SK-N-MC (cell line): ENCODE results near the gene CFAP61.

ENCODE experiments used
- DNase-seq: peaks from one replicate; pipeline ENCODE4 v3.0.0-alpha.2; 2011; ENCODE audit warnings: low read depth, low spot score
- H3K27ac ChIP-seq: fragments of 200-600 bp; sonication (generic); 2 replicates; pipeline ENCODE4 v1.5.1; 2016; ENCODE audit warnings: mixed run types
- H3K36me3 ChIP-seq: fragments of 200-600 bp; sonication (generic); 2 replicates; pipeline ENCODE4 v1.6.1; 2017; ENCODE audit warnings: antibody characterized with exemption, low read length, mixed read lengths; ENCODE audit not compliant: insufficient read depth
- H3K4me3 ChIP-seq: fragments of 200-600 bp; sonication (generic); 2 replicates; pipeline ENCODE4 v1.5.1; 2016
- H3K9ac ChIP-seq: fragments of 200-600 bp; sonication (generic); 2 replicates; pipeline ENCODE4 v1.8.0; 2017; ENCODE audit warnings: mixed run types, mixed read lengths; ENCODE audit not compliant: insufficient read length
- H3K9me3 ChIP-seq: fragments of 200-600 bp; sonication (generic); 2 replicates; pipeline ENCODE4 v1.6.1; 2017; ENCODE audit warnings: low read depth, mild to moderate bottlenecking, antibody characterized with exemption, low read length, moderate library complexity, mixed read lengths
- EZH2 ChIP-seq: fragments of 200-600 bp; sonication (generic); IDR thresholded peaks from one replicate; pipeline ENCODE4 v1.6.1; 2017; ENCODE audit warnings: antibody characterized with exemption
- FOXP2 ChIP-seq: optimal IDR thresholded peaks from 2 replicates; pipeline ENCODE3; 2011; ENCODE audit warnings: mild to moderate bottlenecking, moderate library complexity; ENCODE audit not compliant: insufficient read depth; ENCODE audit errors: extremely low read length, control extremely low read depth
- POLR2AphosphoS5 ChIP-seq: IDR thresholded peaks from 2 replicates; pipeline ENCODE4 v1.6.1; 2012; ENCODE audit warnings: mild to moderate bottlenecking, low read depth, low read length, borderline replicate concordance

The CFAP61 gene

GRCh38 chr20:20395903-20396568, 343.7 kb downstream of the CFAP61 start:
- H3K9me3 ChIP-seq = no peaks in the 10 kb centered on the region
- TF ChIP-seq FOXP2 (no peak), POLR2AphosphoS5 (no peak), EZH2 (no peak)
- H3K9ac ChIP-seq = no peak overlapping the region
- H3K36me3 ChIP-seq = no peaks in the 10 kb centered on the region
- no peak overlapping the region for H3K4me3 ChIP-seq
- no peak overlapping the region for H3K27ac ChIP-seq
- no peak for DNase-seq

- H3K36me3 ChIP-seq = no peaks in the 10 kb centered on the region
- no peak for DNase-seq
- no peak overlapping the region for H3K4me3 ChIP-seq
- no peak overlapping the region for H3K9ac ChIP-seq
- no peaks in the 10 kb centered on the region for H3K9me3 ChIP-seq
- TF ChIP-seq POLR2AphosphoS5 (no peak), EZH2 (no peak), FOXP2 (no peak)
- H3K27ac ChIP-seq = no peak overlapping the region
Measured at GRCh38 chr20:20396794-20397193, 344.5 kb downstream of the CFAP61 start.

GRCh38 chr20:20398123-20398522, 345.8 kb downstream of the CFAP61 start:
- Histone ChIP-seq H3K4me3 (no peak overlapping the region), H3K9ac (no peak overlapping the region), H3K9me3 (no peaks in the 10 kb centered on the region), H3K27ac (no peak overlapping the region), H3K36me3 (no peaks in the 10 kb centered on the region)
- DNase-seq = no peak
- TF ChIP-seq FOXP2 (no peak), POLR2AphosphoS5 (no peak), EZH2 (no peak)

DNA sequence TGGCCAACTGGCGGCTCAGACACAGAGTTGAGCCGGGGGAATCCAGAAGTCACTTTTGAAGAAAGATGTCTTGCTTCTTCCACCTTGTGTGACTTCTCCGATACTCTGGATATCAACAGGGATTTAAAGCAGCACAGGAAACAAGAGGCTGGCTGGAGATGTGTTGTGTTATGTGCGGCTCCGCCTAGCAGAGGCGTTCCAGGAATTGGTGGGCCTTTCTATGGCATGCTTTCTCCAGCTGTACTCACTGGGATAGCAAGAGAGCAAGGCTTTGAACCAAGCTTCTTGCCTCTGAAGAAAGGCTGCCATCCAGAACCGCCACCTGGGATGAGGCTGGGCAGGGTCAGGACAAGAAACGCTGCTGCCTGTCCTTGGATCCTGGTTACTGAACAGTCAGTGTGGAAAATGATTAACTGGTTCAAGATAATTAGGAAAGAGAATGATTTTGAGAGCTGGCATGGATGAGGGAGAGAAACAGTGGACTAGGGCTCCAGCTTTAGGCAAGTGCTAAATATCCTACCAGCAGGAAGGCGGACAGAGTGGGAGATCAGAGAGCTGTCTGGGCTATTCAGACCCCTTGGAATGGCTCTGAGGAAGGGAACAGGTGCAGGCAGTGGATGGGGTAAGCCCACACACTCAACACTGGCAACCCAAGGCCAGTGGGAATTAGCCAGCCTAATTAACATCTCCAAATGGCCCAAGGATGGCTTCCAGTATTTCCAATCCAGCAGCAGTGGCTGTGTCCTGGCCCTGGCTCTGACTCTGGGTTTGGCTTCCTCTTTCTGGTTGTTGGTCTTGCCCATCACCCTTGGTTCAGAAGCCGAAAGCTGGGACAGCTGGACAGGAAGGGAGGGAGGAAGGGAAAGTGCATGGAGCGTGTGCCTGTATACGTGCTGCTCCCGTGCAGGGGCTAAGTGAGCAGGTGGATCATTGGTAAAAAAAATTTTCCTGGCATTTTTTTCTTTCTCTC, 347.5 kb downstream of the CFAP61 start:
- TF ChIP-seq EZH2 (no peak), FOXP2 (no peak), POLR2AphosphoS5 (no peak)

DNA sequence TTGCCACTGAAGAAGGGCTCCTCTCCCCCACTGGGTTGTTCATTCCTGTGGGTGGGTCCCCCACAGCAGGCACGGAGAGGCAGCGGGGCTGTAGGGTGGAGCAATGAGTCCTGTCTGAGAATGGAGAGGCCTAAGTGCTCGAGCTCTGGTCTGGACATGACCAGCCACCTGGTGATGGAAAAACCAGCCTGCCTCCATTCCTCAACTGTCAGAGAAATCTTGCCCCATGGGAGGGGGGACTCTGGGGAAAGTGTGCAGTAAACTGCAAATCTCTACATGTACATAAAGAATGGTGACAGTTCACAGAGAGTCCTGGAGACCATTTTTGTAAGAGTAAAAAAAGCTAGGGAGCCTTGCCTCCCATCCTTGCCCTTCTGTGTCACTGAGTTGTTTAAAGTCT, 349.7 kb downstream of the CFAP61 start:
- Histone ChIP-seq H3K36me3 (no peaks in the 10 kb centered on the region), H3K4me3 (no peak overlapping the region), H3K9ac (no peak overlapping the region), H3K9me3 (no peaks in the 10 kb centered on the region), H3K27ac (no peak overlapping the region)
- DNase-seq = no peak
- TF ChIP-seq POLR2AphosphoS5 (no peak), EZH2 (no peak), FOXP2 (no peak)

More for the DNA sequence above, 347.5 kb downstream of the CFAP61 start:
- H3K9me3 ChIP-seq = no peaks in the 10 kb centered on the region
- H3K36me3 ChIP-seq = no peaks in the 10 kb centered on the region
- H3K4me3 ChIP-seq = no peak overlapping the region
- no peak for DNase-seq
- H3K27ac ChIP-seq = no peak overlapping the region
- H3K9ac ChIP-seq = no peak overlapping the region

DNA sequence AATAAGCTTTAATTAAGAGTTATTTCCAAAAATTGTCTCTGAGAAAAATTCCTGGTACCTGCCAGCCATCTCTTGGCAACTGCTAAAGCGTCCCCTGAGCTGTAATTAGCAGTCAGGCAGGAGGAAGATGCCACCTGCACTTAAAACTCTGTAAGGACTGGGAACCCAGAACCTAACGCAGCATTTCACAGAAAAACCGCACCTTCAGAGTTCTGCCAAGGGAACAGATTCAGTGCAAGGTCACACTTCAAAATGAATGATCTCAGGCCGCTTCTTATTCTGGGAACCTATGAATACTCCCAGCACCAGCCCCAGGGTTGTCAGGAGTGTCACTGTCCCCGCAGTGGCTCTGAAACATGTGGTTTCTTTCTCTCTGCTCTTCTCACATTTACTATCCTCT, 352.3 kb downstream of the CFAP61 start:
- Histone ChIP-seq H3K36me3 (no peaks in the 10 kb centered on the region), H3K27ac (no peak overlapping the region), H3K4me3 (no peak overlapping the region), H3K9ac (no peak overlapping the region), H3K9me3 (no peaks in the 10 kb centered on the region)
- TF ChIP-seq EZH2 (no peak), POLR2AphosphoS5 (no peak), FOXP2 (no peak)
- DNase-seq = no peak

- no peak overlapping the region for H3K9ac ChIP-seq
- no peak overlapping the region for H3K27ac ChIP-seq
- H3K36me3 ChIP-seq = no peaks in the 10 kb centered on the region
- DNase-seq = no peak
- no peak overlapping the region for H3K4me3 ChIP-seq
- TF ChIP-seq FOXP2 (no peak), POLR2AphosphoS5 (no peak)
- no peaks in the 10 kb centered on the region for H3K9me3 ChIP-seq
Measured at GRCh38 chr20:20405623-20406022, 353.3 kb downstream of the CFAP61 start.

DNA sequence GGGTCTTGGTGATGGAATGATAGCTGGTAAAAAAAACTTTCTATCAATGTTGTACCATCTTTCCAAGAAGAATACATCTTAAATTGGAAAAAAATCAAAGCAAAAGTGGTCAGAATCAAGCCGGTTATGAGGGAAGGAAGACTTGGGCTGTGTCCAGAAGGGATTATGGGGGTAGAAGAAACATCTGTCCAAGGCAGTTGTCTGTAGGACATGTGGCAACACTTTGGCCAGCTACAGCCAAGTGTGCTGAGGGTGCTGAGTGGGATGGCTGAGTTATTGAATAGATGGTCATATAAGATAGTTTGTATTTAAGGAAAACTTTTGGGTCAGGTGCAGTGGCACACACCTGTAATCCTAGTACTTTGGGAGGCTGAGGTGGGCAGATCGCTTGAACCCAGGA, 354.0 kb downstream of the CFAP61 start:
- DNase-seq = no peak
- Histone ChIP-seq H3K9ac (no peak overlapping the region), H3K4me3 (no peak overlapping the region), H3K27ac (no peak overlapping the region), H3K36me3 (no peaks in the 10 kb centered on the region), H3K9me3 (no peaks in the 10 kb centered on the region)
- TF ChIP-seq POLR2AphosphoS5 = no peak
- no peak for TF ChIP-seq FOXP2
- TF ChIP-seq EZH2 = no peak
